ENCODE measurements around the gene C1D.

Gene C1D

GRCh38 chr2:68088940-68089339 is 26.1 kb upstream of the C1D start:
- DNase-seq: no peak
- TF ChIP-seq GATA1 (IDR thresholded peaks at IDR 0.05; ENCODE audit: low read depth, low read length) (no peak), POLR2A (IDR thresholded peaks at IDR 0.05; ENCODE audit: low read length) (no peak)

GRCh38 chr2:68086166-68086565 is 23.4 kb upstream of the C1D start:
- DNase-seq: no peak
- TF ChIP-seq POLR2A (IDR thresholded peaks at IDR 0.05; ENCODE audit: low read length) (no peak), GATA1 (IDR thresholded peaks at IDR 0.05; ENCODE audit: low read depth, low read length) (no peak)

- no peak for TF ChIP-seq GATA1 (IDR thresholded peaks at IDR 0.05; ENCODE audit: low read depth, low read length)
- DNase-seq: no peak
Measured at GRCh38 chr2:68083346-68083745, 20.5 kb upstream of the C1D start.

- TF ChIP-seq POLR2A (IDR thresholded peaks at IDR 0.05; ENCODE audit: low read length): no peak
- TF ChIP-seq GATA1 (IDR thresholded peaks at IDR 0.05; ENCODE audit: low read depth, low read length): no peak
Measured at GRCh38 chr2:68074050-68074449, 11.2 kb upstream of the C1D start.

GRCh38 chr2:68063797-68064646 is 1.2 kb upstream of the C1D start:
- peak; percentile 53 to 73 for DNase-seq

More at GRCh38 chr2:68074050-68074449, 11.2 kb upstream of the C1D start:
- DNase-seq: no peak

- no peak for TF ChIP-seq POLR2A (IDR thresholded peaks at IDR 0.05; ENCODE audit: low read length)
- no peak for TF ChIP-seq GATA1 (IDR thresholded peaks at IDR 0.05; ENCODE audit: low read depth, low read length)
- DNase-seq: peak in 1 of 2 experiments; percentile 16
Measured at GRCh38 chr2:68060652-68061051, 2.2 kb downstream of the C1D start.

GRCh38 chr2:68059784-68060525 is 2.8 kb downstream of the C1D start:
- peak; percentile 25 to 27 for DNase-seq
- TF ChIP-seq POLR2A (IDR thresholded peaks at IDR 0.05; ENCODE audit: low read length) (no peak), GATA1 (IDR thresholded peaks at IDR 0.05; ENCODE audit: low read depth, low read length) (no peak)

- TF ChIP-seq POLR2A (IDR thresholded peaks at IDR 0.05; ENCODE audit: low read length): no peak
- TF ChIP-seq GATA1 (IDR thresholded peaks at IDR 0.05; ENCODE audit: low read depth, low read length): no peak
- DNase-seq: peak; percentile 10 to 35
Measured at GRCh38 chr2:68057658-68058396, 5.0 kb downstream of the C1D start.

GRCh38 chr2:68052717-68053422 is 9.9 kb downstream of the C1D start:
- no peak for DNase-seq
- TF ChIP-seq POLR2A (IDR thresholded peaks at IDR 0.05; ENCODE audit: low read length) (no peak), GATA1 (IDR thresholded peaks at IDR 0.05; ENCODE audit: low read depth, low read length) (no peak)

- DNase-seq: no peak
- TF ChIP-seq POLR2A (IDR thresholded peaks at IDR 0.05; ENCODE audit: low read length): no peak
- TF ChIP-seq GATA1 (IDR thresholded peaks at IDR 0.05; ENCODE audit: low read depth, low read length): no peak
Measured at GRCh38 chr2:68050353-68050752, 12.5 kb downstream of the C1D start.

GRCh38 chr2:68046642-68047240 is 16.1 kb downstream of the C1D start:
- TF ChIP-seq POLR2A (IDR thresholded peaks at IDR 0.05; ENCODE audit: low read length) (no peak), GATA1 (IDR thresholded peaks at IDR 0.05; ENCODE audit: low read depth, low read length) (no peak)
- DNase-seq: no peak

GRCh38 chr2:68046224-68046623 is 16.6 kb downstream of the C1D start:
- no peak for DNase-seq
- TF ChIP-seq GATA1 (IDR thresholded peaks at IDR 0.05; ENCODE audit: low read depth, low read length) (no peak), POLR2A (IDR thresholded peaks at IDR 0.05; ENCODE audit: low read length) (no peak)

GRCh38 chr2:68045342-68045741 is 17.5 kb downstream of the C1D start:
- DNase-seq: no peak
- no peak for TF ChIP-seq POLR2A (IDR thresholded peaks at IDR 0.05; ENCODE audit: low read length)
- TF ChIP-seq GATA1 (IDR thresholded peaks at IDR 0.05; ENCODE audit: low read depth, low read length): no peak
